SK-N-SH treated with all-trans-retinoic acid at 6 μM for 48 hours (cell line): ENCODE data around the gene DNAI4.

ENCODE experiments used
- ATAC-seq: fragments of 200-7000 bp; cut with Tn5 transposase; 3 replicates; pipeline ENCODE4 v1.9.1; 2020; ENCODE audit warnings: mild to moderate bottlenecking, moderate library complexity
- ARNTL ChIP-seq: fragments of 450-650 bp; formaldehyde crosslinking; IDR thresholded peaks from 2 replicates; pipeline ENCODE4 v1.5.0; 2020; ENCODE audit warnings: low read depth, mild to moderate bottlenecking, moderate library complexity, borderline replicate concordance
- BACH2 ChIP-seq: fragments of 250-450 bp; sonication (Bioruptor Pico); IDR thresholded peaks from 2 replicates; pipeline ENCODE4 v1.9.0; 2021; ENCODE audit warnings: mild to moderate bottlenecking, borderline replicate concordance
- CSDC2 ChIP-seq: fragments of 250-450 bp; sonication (Bioruptor Pico); IDR thresholded peaks from 2 replicates; pipeline ENCODE4 v1.5.0; 2020; ENCODE audit warnings: mild to moderate bottlenecking, moderate library complexity
- CSRNP3 ChIP-seq: fragments of 250-450 bp; sonication (Bioruptor Pico); IDR thresholded peaks from 2 replicates; pipeline ENCODE4 v1.5.1; 2021; ENCODE audit warnings: mild to moderate bottlenecking, moderate library complexity
- ESRRG ChIP-seq: fragments of 250-450 bp; sonication (Bioruptor Pico); IDR thresholded peaks from 2 replicates; pipeline ENCODE4 v1.6.1; 2021; ENCODE audit warnings: mild to moderate bottlenecking
- GLIS3 ChIP-seq: fragments of 250-450 bp; sonication (Bioruptor Pico); IDR thresholded peaks from 2 replicates; pipeline ENCODE4 v1.5.0; 2020; ENCODE audit warnings: mild to moderate bottlenecking, moderate library complexity
- ISL1 ChIP-seq: fragments of 250-450 bp; sonication (Bioruptor Pico); IDR thresholded peaks from 2 replicates; pipeline ENCODE4 v2.1.2; 2022; ENCODE audit warnings: mild to moderate bottlenecking, moderate library complexity
- OSR1 ChIP-seq: fragments of 250-450 bp; sonication (Bioruptor Pico); IDR thresholded peaks from 2 replicates; pipeline ENCODE4 v1.8.0; 2022; ENCODE audit warnings: moderate library complexity, mild to moderate bottlenecking, inconsistent platforms
- PATZ1 ChIP-seq: fragments of 250-450 bp; sonication (Bioruptor Pico); IDR thresholded peaks from 2 replicates; pipeline ENCODE4 v1.8.0; 2020; ENCODE audit warnings: mild to moderate bottlenecking, moderate library complexity, borderline replicate concordance
- PPARA ChIP-seq: fragments of 250-450 bp; sonication (Bioruptor Pico); IDR thresholded peaks from 2 replicates; pipeline ENCODE4 v1.5.0; 2020; ENCODE audit warnings: mild to moderate bottlenecking, borderline replicate concordance
- RARB ChIP-seq: fragments of 250-450 bp; sonication (Bioruptor Pico); IDR thresholded peaks from 2 replicates; pipeline ENCODE4 v1.8.0; 2021; ENCODE audit warnings: mild to moderate bottlenecking, moderate library complexity
- SNAI2 ChIP-seq: fragments of 250-450 bp; sonication (Bioruptor Pico); IDR thresholded peaks from 2 replicates; pipeline ENCODE4 v1.5.0; 2020; ENCODE audit warnings: mild to moderate bottlenecking, moderate library complexity
- TCF4 ChIP-seq: fragments of 250-450 bp; sonication (Bioruptor Pico); IDR thresholded peaks from 2 replicates; pipeline ENCODE4 v1.8.0; 2021; ENCODE audit warnings: mild to moderate bottlenecking, moderate library complexity, borderline replicate concordance
- TOX ChIP-seq: fragments of 250-450 bp; sonication (Bioruptor Pico); IDR thresholded peaks from 2 replicates; pipeline ENCODE4 v1.8.0; 2021; ENCODE audit warnings: mild to moderate bottlenecking, moderate library complexity, borderline replicate concordance
- ZFP3 ChIP-seq: fragments of 250-450 bp; sonication (Bioruptor Pico); IDR thresholded peaks from 2 replicates; pipeline ENCODE4 v1.5.0; 2020; ENCODE audit warnings: mild to moderate bottlenecking, moderate library complexity
- ZFP30 ChIP-seq: fragments of 450-650 bp; formaldehyde crosslinking; IDR thresholded peaks from 2 replicates; pipeline ENCODE4 v1.5.0; 2022; ENCODE audit warnings: mild to moderate bottlenecking, moderate library complexity
- ZNF565 ChIP-seq: fragments of 450-650 bp; formaldehyde crosslinking; conservative IDR thresholded peaks from 2 replicates; pipeline ENCODE4 v1.5.0; 2020; ENCODE audit warnings: low read depth, mild to moderate bottlenecking, moderate library complexity
- ZNF70 ChIP-seq: fragments of 450-650 bp; formaldehyde crosslinking; IDR thresholded peaks from 2 replicates; pipeline ENCODE4 v1.5.0; 2020; ENCODE audit warnings: mild to moderate bottlenecking, moderate library complexity
- ZNF8 ChIP-seq: fragments of 450-650 bp; formaldehyde crosslinking; IDR thresholded peaks from 2 replicates; pipeline ENCODE4 v1.5.0; 2020; ENCODE audit warnings: mild to moderate bottlenecking, moderate library complexity
- TF ChIP-seq, protein P1 (sequence below): fragments of 250-450 bp; sonication (Bioruptor Pico); IDR thresholded peaks from 2 replicates; pipeline ENCODE4 v1.5.1; 2020; ENCODE audit warnings: low read depth, mild to moderate bottlenecking, moderate library complexity
- TF ChIP-seq, protein P2 (sequence below): fragments of 250-450 bp; sonication (Bioruptor Pico); IDR thresholded peaks from 2 replicates; pipeline ENCODE4 v1.5.0; 2020; ENCODE audit warnings: mild to moderate bottlenecking, moderate library complexity
- TF ChIP-seq, protein P3 (sequence below): fragments of 250-450 bp; sonication (Bioruptor Pico); IDR thresholded peaks from 2 replicates; pipeline ENCODE4 v1.8.0; 2021; ENCODE audit warnings: low read depth, mild to moderate bottlenecking, moderate library complexity, borderline replicate concordance

Gene DNAI4, protein sequence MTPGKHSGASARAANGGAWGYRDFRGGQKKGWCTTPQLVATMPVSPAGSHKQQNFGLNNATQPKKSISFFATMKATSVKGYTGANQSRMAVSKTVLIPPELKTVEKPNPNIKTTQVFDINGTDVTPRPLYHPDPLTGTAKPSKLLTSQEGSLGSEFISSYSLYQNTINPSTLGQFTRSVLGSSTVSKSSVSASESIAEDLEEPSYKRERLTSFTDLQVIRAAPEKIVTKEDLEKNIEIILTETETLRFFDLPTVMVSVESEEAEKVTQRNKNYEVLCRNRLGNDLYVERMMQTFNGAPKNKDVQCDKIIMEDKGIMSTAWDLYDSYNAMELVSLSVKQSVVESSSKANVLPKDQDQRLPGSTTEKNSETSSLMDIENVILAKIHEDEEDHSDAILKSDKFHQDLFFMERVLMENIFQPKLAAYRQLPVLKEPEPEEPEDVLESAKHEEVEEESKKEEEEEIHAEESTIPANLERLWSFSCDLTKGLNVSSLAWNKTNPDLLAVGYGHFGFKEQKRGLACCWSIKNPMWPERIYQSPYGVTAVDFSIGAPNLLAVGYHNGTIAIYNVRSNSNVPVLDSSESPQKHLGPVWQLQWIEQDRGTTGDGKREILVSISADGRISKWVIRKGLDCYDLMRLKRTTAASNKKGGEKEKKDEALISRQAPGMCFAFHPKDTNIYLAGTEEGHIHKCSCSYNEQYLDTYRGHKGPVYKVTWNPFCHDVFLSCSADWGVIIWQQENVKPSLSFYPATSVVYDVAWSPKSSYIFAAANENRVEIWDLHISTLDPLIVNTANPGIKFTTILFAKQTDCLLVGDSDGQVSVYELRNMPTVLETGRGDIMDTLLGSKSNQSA

GRCh38 chr1:66924756-66925557 lies at the start of gene DNAI4, which contains the start of gene MIER1:
TSS of gene DNAI4 (minus strand) at chr1:66924856. CDS start at chr1:66924831, 25 bp downstream.
TSS of gene MIER1 (plus strand) at chr1:66924990. CDS start at chr1:66925029, 39 bp downstream.
- ATAC-seq: peak; percentile 93
- TF ChIP-seq ESRRG (no peak), ARNTL (CRISPR knock-in tag) (no peak), TCF4 (CRISPR knock-in tag) (no peak), SNAI2 (CRISPR knock-in tag) (no peak), ZNF565 (CRISPR knock-in tag) (no peak), ISL1 (CRISPR knock-in tag) (no peak), ZNF70 (no peak), ZFP3 (peak; percentile 95), GLIS3 (CRISPR knock-in tag) (0 out of 2 replicates have a peak, but pooled peaks have one; percentile 66), RARB (no peak), CSDC2 (CRISPR knock-in tag) (0 out of 2 replicates have a peak, but pooled peaks have one; percentile 64), PATZ1 (CRISPR knock-in tag) (no peak), TOX (CRISPR knock-in tag) (no peak), PPARA (CRISPR knock-in tag) (no peak), BACH2 (CRISPR knock-in tag) (no peak), ZFP30 (no peak)
- TF ChIP-seq, protein P1, sequence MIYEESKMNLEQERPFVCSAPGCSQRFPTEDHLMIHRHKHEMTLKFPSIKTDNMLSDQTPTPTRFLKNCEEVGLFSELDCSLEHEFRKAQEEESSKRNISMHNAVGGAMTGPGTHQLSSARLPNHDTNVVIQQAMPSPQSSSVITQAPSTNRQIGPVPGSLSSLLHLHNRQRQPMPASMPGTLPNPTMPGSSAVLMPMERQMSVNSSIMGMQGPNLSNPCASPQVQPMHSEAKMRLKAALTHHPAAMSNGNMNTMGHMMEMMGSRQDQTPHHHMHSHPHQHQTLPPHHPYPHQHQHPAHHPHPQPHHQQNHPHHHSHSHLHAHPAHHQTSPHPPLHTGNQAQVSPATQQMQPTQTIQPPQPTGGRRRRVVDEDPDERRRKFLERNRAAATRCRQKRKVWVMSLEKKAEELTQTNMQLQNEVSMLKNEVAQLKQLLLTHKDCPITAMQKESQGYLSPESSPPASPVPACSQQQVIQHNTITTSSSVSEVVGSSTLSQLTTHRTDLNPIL (CRISPR knock-in tag): no peak
- TF ChIP-seq, protein P2, sequence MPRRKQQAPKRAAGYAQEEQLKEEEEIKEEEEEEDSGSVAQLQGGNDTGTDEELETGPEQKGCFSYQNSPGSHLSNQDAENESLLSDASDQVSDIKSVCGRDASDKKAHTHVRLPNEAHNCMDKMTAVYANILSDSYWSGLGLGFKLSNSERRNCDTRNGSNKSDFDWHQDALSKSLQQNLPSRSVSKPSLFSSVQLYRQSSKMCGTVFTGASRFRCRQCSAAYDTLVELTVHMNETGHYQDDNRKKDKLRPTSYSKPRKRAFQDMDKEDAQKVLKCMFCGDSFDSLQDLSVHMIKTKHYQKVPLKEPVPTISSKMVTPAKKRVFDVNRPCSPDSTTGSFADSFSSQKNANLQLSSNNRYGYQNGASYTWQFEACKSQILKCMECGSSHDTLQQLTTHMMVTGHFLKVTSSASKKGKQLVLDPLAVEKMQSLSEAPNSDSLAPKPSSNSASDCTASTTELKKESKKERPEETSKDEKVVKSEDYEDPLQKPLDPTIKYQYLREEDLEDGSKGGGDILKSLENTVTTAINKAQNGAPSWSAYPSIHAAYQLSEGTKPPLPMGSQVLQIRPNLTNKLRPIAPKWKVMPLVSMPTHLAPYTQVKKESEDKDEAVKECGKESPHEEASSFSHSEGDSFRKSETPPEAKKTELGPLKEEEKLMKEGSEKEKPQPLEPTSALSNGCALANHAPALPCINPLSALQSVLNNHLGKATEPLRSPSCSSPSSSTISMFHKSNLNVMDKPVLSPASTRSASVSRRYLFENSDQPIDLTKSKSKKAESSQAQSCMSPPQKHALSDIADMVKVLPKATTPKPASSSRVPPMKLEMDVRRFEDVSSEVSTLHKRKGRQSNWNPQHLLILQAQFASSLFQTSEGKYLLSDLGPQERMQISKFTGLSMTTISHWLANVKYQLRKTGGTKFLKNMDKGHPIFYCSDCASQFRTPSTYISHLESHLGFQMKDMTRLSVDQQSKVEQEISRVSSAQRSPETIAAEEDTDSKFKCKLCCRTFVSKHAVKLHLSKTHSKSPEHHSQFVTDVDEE (CRISPR knock-in tag): 0 out of 2 replicates have a peak, but pooled peaks have one; percentile 12
- TF ChIP-seq, protein P3, sequence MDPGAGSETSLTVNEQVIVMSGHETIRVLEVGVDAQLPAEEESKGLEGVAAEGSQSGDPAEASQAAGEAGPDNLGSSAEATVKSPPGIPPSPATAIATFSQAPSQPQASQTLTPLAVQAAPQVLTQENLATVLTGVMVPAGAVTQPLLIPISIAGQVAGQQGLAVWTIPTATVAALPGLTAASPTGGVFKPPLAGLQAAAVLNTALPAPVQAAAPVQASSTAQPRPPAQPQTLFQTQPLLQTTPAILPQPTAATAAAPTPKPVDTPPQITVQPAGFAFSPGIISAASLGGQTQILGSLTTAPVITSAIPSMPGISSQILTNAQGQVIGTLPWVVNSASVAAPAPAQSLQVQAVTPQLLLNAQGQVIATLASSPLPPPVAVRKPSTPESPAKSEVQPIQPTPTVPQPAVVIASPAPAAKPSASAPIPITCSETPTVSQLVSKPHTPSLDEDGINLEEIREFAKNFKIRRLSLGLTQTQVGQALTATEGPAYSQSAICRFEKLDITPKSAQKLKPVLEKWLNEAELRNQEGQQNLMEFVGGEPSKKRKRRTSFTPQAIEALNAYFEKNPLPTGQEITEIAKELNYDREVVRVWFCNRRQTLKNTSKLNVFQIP: no peak

GRCh38 chr1:66968574-66968973 lies 43.9 kb upstream of the DNAI4 start:
- ATAC-seq: no peak
- TF ChIP-seq, protein P3: no peak
- TF ChIP-seq ZNF8 (no peak), GLIS3 (CRISPR knock-in tag) (no peak), CSRNP3 (CRISPR knock-in tag) (no peak), ZFP3 (no peak), PPARA (CRISPR knock-in tag) (no peak), ISL1 (CRISPR knock-in tag) (no peak), OSR1 (CRISPR knock-in tag) (no peak), RARB (no peak), BACH2 (CRISPR knock-in tag) (no peak), SNAI2 (CRISPR knock-in tag) (no peak), ZNF70 (no peak), ESRRG (no peak)
- TF ChIP-seq, protein P1 (CRISPR knock-in tag): no peak
